Activated T-cell treated with anti-CD3 and anti-CD28 coated beads, Interleukin-2, amount 50 U/mL, for 72 hours (primary cell): ENCODE results near the gene CCR4. TPM values are rescaled to one million over a fixed set of nuclear protein-coding genes. Genes with fewer than 3 reads are reported as not detected.

Experiments
- ATAC-seq, 2 donors: fragments of 150-1000 bp; cut with Tn5 transposase; replicated peaks in 1 of 2; 2 replicates each; pipeline ENCODE4 v1.10.0; 2021; ENCODE audit warnings: moderate library complexity in 2 of 2, mild to moderate bottlenecking in 1 of 2
- DNase-seq, 2 donors: peaks; one replicate each; pipeline ENCODE4 v3.0.0; 2021 to 2022; ENCODE audit warnings: mixed read lengths in 1 of 2
- H3K27ac Mint-ChIP-seq: one replicate; pipeline ENCODE4 v1.8.0; 2022; ENCODE audit warnings: mild to moderate bottlenecking, moderate library complexity, mixed read lengths
- H3K27me3 Mint-ChIP-seq: one replicate; pipeline ENCODE4 v1.8.0; 2022; ENCODE audit warnings: low read depth, mixed read lengths
- H3K36me3 Mint-ChIP-seq, 2 donors: one replicate each; pipeline ENCODE4 v1.8.0; 2022; ENCODE audit warnings: mixed read lengths in 2 of 2, mild to moderate bottlenecking in 1 of 2; ENCODE audit not compliant: insufficient read depth in 2 of 2
- H3K4me1 Mint-ChIP-seq: one replicate; pipeline ENCODE4 v1.8.0; 2022; ENCODE audit warnings: low read depth, mixed read lengths
- H3K4me3 Mint-ChIP-seq, 2 donors: one replicate each; pipeline ENCODE4 v1.8.0; 2022; ENCODE audit warnings: mild to moderate bottlenecking in 2 of 2, mixed read lengths in 2 of 2, moderate library complexity in 2 of 2
- H3K9me3 Mint-ChIP-seq, 2 donors: one replicate each; pipeline ENCODE4 v1.8.0; 2022; ENCODE audit warnings: mixed read lengths in 2 of 2
- total RNA-seq, 2 donors: library from RNA; stranded (reverse); gene quantifications; one replicate each; pipeline ENCODE4 v1.2.3, GENCODE V29; 2022

CCR4 gene
- total RNA-seq, 2 donors from 2014 or later = 56.3 to 112 TPM

DNA sequence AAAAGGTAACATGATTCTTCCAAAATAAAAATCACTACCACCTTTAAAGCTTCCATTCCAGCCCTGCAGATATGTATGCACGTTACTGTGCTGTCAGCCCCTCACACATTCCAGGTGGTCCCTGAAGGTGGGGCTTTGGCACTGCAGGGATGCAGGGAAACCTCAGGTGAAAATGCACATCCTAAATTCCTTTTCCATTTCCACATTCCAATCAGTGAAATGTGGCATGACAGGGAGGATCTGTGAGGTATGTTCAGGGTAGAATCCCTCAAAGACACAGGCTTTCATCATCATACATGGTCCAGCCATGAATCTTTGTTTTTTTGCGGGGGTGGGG is 45.3 kb downstream of the CCR4 start:
- DNase-seq (no peak), ATAC-seq (no peak)
- peaks cover 12 to 19% of the 10 kb centered on the region in 2 donors for H3K36me3 Mint-ChIP-seq
- H3K27me3 Mint-ChIP-seq = no peaks in the 10 kb centered on the region
- peak overlapping the region; percentile 25 to 29 for H3K4me3 Mint-ChIP-seq
- no peaks in the 10 kb centered on the region for H3K9me3 Mint-ChIP-seq
- peaks cover 96% of the 10 kb centered on the region for H3K4me1 Mint-ChIP-seq
- peak overlapping the region; percentile 31 for H3K27ac Mint-ChIP-seq

- Mint-ChIP-seq H3K9me3 (no peaks in the 10 kb centered on the region), H3K4me3 (peak overlapping the region; percentile 40 to 67), H3K27ac (peak overlapping the region; percentile 91), H3K36me3 (peaks cover 12 to 23% of the 10 kb centered on the region in 2 donors), H3K27me3 (no peaks in the 10 kb centered on the region), H3K4me1 (peaks cover 85% of the 10 kb centered on the region)
- peak; percentile 62 to 64 for ATAC-seq
- peak in 1 of 2 donors; percentile 31 for DNase-seq
Observed at GRCh38 chr3:32998631-32999451, 47.4 kb downstream of the CCR4 start.

DNA sequence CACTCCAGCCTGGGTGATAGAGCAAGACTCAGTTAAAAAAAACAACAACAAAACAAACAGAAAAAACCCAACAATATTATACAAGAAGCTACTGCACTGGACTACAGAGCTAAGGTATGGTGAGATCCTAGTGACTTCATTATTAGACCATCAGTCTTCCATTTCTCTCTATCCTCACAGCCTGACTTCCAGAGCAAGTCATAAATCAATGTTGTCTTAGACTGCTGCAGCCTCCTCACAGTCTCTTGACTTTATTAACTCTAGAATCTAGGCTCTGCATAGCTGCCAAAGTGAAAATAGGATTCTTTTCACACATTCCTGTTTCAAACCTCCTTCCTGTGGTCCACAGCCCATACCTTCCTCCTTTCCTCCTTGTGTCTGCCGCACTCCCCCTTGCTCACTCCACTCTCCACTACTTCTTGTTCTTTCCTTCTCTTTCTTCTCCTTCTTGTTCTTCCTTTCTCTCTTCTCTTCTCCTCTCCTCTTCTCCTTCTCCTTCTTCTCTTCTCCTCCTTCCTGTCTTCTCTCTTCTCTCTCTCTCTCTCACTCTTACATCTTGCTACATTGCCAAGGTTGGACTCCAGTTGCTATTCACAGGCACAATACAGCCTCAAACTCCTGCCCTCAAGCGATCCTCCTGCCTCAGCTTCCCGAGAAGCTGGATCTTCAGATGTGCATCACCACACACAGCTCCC is 49.4 kb downstream of the CCR4 start:
- Mint-ChIP-seq H3K4me3 (peak overlapping the region; percentile 1 to 16), H3K36me3 (peaks cover 7 to 19% of the 10 kb centered on the region in 2 donors), H3K27ac (peak overlapping the region; percentile 69), H3K4me1 (peaks cover 71% of the 10 kb centered on the region), H3K27me3 (no peaks in the 10 kb centered on the region), H3K9me3 (no peaks in the 10 kb centered on the region)
- ATAC-seq (no peak), DNase-seq (no peak)

- H3K9me3 Mint-ChIP-seq = no peaks in the 10 kb centered on the region
- no peak for DNase-seq
- no peak overlapping the region for H3K27ac Mint-ChIP-seq
- no peak overlapping the region for H3K4me3 Mint-ChIP-seq
- ATAC-seq = peak in 1 of 2 donors; percentile 18
- H3K4me1 Mint-ChIP-seq = peaks cover 71% of the 10 kb centered on the region
- H3K27me3 Mint-ChIP-seq = no peaks in the 10 kb centered on the region
- peaks cover 7 to 19% of the 10 kb centered on the region in 2 donors for H3K36me3 Mint-ChIP-seq
Observed at GRCh38 chr3:33001889-33002288, 50.4 kb downstream of the CCR4 start.

DNA sequence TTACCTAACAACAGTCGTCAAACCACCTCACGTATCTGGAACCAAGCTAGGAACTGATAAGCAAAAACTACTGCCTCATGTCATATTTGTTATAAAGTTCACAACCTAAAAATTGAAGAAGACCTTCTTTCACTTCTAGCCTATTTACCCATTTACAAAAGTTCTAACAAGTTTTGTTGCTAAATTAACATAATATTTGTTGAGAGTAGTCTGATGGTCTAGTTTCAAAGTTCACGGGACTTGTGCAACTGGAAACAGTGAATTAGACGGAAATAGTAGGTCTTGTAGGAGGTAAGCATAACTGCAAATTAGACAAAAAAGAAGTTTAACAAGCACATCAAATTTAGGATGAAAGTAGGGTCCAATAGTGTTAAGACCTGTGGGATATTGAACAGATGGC is 51.9 kb downstream of the CCR4 start:
- Mint-ChIP-seq H3K9me3 (peaks cover 0 to under 1% of the 10 kb centered on the region in 2 donors), H3K27ac (peak overlapping the region; percentile 14)
- ATAC-seq = no peak

GRCh38 chr3:33004205-33004604 is 52.8 kb downstream of the CCR4 start:
- no peak overlapping the region for H3K27ac Mint-ChIP-seq
- H3K27me3 Mint-ChIP-seq = no peaks in the 10 kb centered on the region
- DNase-seq = no peak
- H3K4me1 Mint-ChIP-seq = peaks cover 67% of the 10 kb centered on the region
- peaks cover 1 to 4% of the 10 kb centered on the region in 2 donors for H3K9me3 Mint-ChIP-seq
- H3K36me3 Mint-ChIP-seq = peaks cover 12 to 25% of the 10 kb centered on the region in 2 donors
- no peak for ATAC-seq
- H3K4me3 Mint-ChIP-seq = no peak overlapping the region

More for the DNA sequence above, 51.9 kb downstream of the CCR4 start:
- no peak overlapping the region for H3K4me3 Mint-ChIP-seq
- DNase-seq = no peak
- H3K27me3 Mint-ChIP-seq = no peaks in the 10 kb centered on the region
- peaks cover 71% of the 10 kb centered on the region for H3K4me1 Mint-ChIP-seq
- peaks cover 11 to 22% of the 10 kb centered on the region in 2 donors for H3K36me3 Mint-ChIP-seq

DNA sequence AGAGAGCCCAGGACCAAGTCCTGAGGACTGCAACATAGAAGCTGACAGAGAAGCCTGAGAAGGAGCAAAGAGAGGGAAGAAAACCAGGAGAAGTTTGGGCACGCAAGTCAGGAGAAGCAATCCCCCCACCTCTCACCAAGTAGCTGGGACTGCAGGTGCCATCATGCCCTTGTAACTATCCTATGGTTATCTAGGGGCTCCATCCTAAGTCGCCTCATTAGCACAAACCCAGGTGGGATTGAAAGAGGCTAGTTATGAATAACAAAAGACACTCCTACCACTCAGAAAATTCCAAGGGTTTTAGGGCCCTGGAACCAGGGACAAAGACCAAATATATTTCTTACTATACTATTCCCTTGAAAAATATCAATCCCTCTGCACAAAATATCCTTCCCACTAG is 53.5 kb downstream of the CCR4 start:
- H3K27me3 Mint-ChIP-seq = no peaks in the 10 kb centered on the region
- H3K27ac Mint-ChIP-seq = no peak overlapping the region
- H3K36me3 Mint-ChIP-seq = peaks cover 11 to 19% of the 10 kb centered on the region in 2 donors
- ATAC-seq (no peak), DNase-seq (no peak)
- H3K4me1 Mint-ChIP-seq = peaks cover 59% of the 10 kb centered on the region
- H3K4me3 Mint-ChIP-seq = no peak overlapping the region
- H3K9me3 Mint-ChIP-seq = peaks cover 1 to 4% of the 10 kb centered on the region in 2 donors

Other genes with a start within 250 kb of the CCR4 start
- gene TRIM71, start 133.6 kb upstream of the CCR4 start, total RNA-seq = under 1 TPM; 0.02 to 0.07 TPM
- gene GLB1, start 145.5 kb downstream of the CCR4 start, total RNA-seq = 10 to 100 TPM; 54.1 to 55.0 TPM
- 1 to 10 TPM; 5.5 to 7.6 TPM for gene TMPPE, start 145.5 kb downstream of the CCR4 start, total RNA-seq
- gene CRTAP, start 162.4 kb downstream of the CCR4 start, total RNA-seq = 10 to 100 TPM; 44.0 to 62.1 TPM